ENCODE results near the gene ALOX12B. TPM values are rescaled to one million over a fixed set of nuclear protein-coding genes. Genes with fewer than 3 reads are reported as not detected.
"Not testable (repeated sequence)": the region's sequence is repeated elsewhere in the genome, so short reads cannot be mapped to it uniquely, and the experiment has no call there.

Gene ALOX12B
- total RNA-seq, 1 donor from 2014 or later, result not detected

- Mint-ChIP-seq H3K4me3 (no peak overlapping the region), H3K4me1 (peaks cover 8% of the 10 kb centered on the region), H3K27ac (no peak overlapping the region), H3K27me3 (ENCODE audit: low read depth) (peaks cover 88% of the 10 kb centered on the region), H3K36me3 (no peaks in the 10 kb centered on the region), H3K9me3 (no peaks in the 10 kb centered on the region)
- DNase-seq (ENCODE audit: low spot score in 2 of 2, unreplicated experiment in 2 of 2), result no peak
- TF ChIP-seq CTCF (IDR thresholded peaks at IDR 0.05; ENCODE audit: unreplicated experiment), result no peak
These were observed 5.6 kb downstream of the ALOX12B start for GRCh38 chr17:8081876-8082275.

- Mint-ChIP-seq H3K27ac (no peak overlapping the region), H3K4me1 (peaks cover 8% of the 10 kb centered on the region), H3K27me3 (ENCODE audit: low read depth) (peaks cover 91% of the 10 kb centered on the region), H3K4me3 (no peak overlapping the region), H3K9me3 (no peaks in the 10 kb centered on the region), H3K36me3 (no peaks in the 10 kb centered on the region)
- no peak for TF ChIP-seq CTCF (IDR thresholded peaks at IDR 0.05; ENCODE audit: unreplicated experiment)
- no peak for DNase-seq (ENCODE audit: low spot score in 2 of 2, unreplicated experiment in 2 of 2)
These were observed 6.7 kb downstream of the ALOX12B start for GRCh38 chr17:8080799-8081219.

- H3K27me3 Mint-ChIP-seq (ENCODE audit: low read depth), result peaks cover 91% of the 10 kb centered on the region
- H3K27ac Mint-ChIP-seq, result no peak overlapping the region
- DNase-seq (ENCODE audit: low spot score in 2 of 2, unreplicated experiment in 2 of 2), result no peak
- peak; percentile 17 for TF ChIP-seq CTCF (IDR thresholded peaks at IDR 0.05; ENCODE audit: unreplicated experiment)
- H3K4me3 Mint-ChIP-seq, result peak overlapping the region; percentile 75
- H3K36me3 Mint-ChIP-seq, result no peaks in the 10 kb centered on the region
- no peaks in the 10 kb centered on the region for H3K9me3 Mint-ChIP-seq
- peaks cover 8% of the 10 kb centered on the region for H3K4me1 Mint-ChIP-seq
These were observed 7.2 kb downstream of the ALOX12B start for GRCh38 chr17:8080208-8080798.

GRCh38 chr17:8079291-8080207 is 8.0 kb downstream of the ALOX12B start:
- Mint-ChIP-seq H3K4me1 (peaks cover 8% of the 10 kb centered on the region), H3K36me3 (no peaks in the 10 kb centered on the region), H3K9me3 (no peaks in the 10 kb centered on the region), H3K27me3 (ENCODE audit: low read depth) (peaks cover 91% of the 10 kb centered on the region), H3K4me3 (peak overlapping the region; percentile 75), H3K27ac (no peak overlapping the region)
- TF ChIP-seq CTCF (IDR thresholded peaks at IDR 0.05; ENCODE audit: unreplicated experiment), result peak; percentile 92
- DNase-seq (ENCODE audit: low spot score in 2 of 2, unreplicated experiment in 2 of 2), result peak; percentile 70 to 86

- peaks cover 16% of the 10 kb centered on the region for H3K4me1 Mint-ChIP-seq
- not testable (repeated sequence) for DNase-seq (ENCODE audit: low spot score in 2 of 2, unreplicated experiment in 2 of 2); H3K36me3 Mint-ChIP-seq; H3K9me3 Mint-ChIP-seq; H3K4me3 Mint-ChIP-seq; H3K27ac Mint-ChIP-seq
- H3K27me3 Mint-ChIP-seq (ENCODE audit: low read depth), result peaks cover 94% of the 10 kb centered on the region
These were observed 9.6 kb downstream of the ALOX12B start for GRCh38 chr17:8077939-8078338.
